Measurements from ENCODE around the gene TAF11L4. TPM values are rescaled to one million over a fixed set of nuclear protein-coding genes. Genes with fewer than 3 reads are reported as not detected.
"Not testable (repeated sequence)": the region's sequence is repeated elsewhere in the genome, so short reads cannot be mapped to it uniquely, and the experiment has no call there.

The TAF11L4 gene
- total and polyA plus RNA-seq, 4 donors, result not detected

- DNase-seq (no peak), ATAC-seq (ENCODE audit: insufficient read depth, low FRiP score) (no peak)
- Histone ChIP-seq H3K4me1 (ENCODE audit: control insufficient read depth in 5 of 5, insufficient read depth in 5 of 5, low read length in 5 of 5) (no peaks in the 10 kb centered on the region), H3K9ac (ENCODE audit: insufficient read depth in 1 of 2, low read length in 2 of 2) (no peak overlapping the region), H3K27me3 (ENCODE audit: control insufficient read depth in 3 of 3, insufficient read depth in 3 of 3, low read length in 2 of 3) (no peaks in the 10 kb centered on the region), H3K4me3 (no peak overlapping the region), H3K27ac (ENCODE audit: low read depth in 1 of 2, low read length in 1 of 2) (no peak overlapping the region), H3K36me3 (ENCODE audit: control insufficient read depth in 4 of 4, insufficient read depth in 4 of 4, low read length in 4 of 4) (no peaks in the 10 kb centered on the region), H3K9me3 (ENCODE audit: control insufficient read depth in 4 of 4, insufficient read depth in 3 of 4, low read length in 3 of 4) (peaks cover 0 to 7% (median 0%) of the 10 kb centered on the region in 4 donors)
- 89 to 93% methylated on average over 3 of the region's 3 CpGs for WGBS, 2 donors
- TF ChIP-seq, protein P1, sequence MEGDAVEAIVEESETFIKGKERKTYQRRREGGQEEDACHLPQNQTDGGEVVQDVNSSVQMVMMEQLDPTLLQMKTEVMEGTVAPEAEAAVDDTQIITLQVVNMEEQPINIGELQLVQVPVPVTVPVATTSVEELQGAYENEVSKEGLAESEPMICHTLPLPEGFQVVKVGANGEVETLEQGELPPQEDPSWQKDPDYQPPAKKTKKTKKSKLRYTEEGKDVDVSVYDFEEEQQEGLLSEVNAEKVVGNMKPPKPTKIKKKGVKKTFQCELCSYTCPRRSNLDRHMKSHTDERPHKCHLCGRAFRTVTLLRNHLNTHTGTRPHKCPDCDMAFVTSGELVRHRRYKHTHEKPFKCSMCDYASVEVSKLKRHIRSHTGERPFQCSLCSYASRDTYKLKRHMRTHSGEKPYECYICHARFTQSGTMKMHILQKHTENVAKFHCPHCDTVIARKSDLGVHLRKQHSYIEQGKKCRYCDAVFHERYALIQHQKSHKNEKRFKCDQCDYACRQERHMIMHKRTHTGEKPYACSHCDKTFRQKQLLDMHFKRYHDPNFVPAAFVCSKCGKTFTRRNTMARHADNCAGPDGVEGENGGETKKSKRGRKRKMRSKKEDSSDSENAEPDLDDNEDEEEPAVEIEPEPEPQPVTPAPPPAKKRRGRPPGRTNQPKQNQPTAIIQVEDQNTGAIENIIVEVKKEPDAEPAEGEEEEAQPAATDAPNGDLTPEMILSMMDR (IDR thresholded peaks at IDR 0.05; ENCODE audit: control extremely low read depth, extremely low read depth), result no peak
These were observed 28.8 kb upstream of the TAF11L4 start for GRCh38 chr5:17492770-17493169.

DNA sequence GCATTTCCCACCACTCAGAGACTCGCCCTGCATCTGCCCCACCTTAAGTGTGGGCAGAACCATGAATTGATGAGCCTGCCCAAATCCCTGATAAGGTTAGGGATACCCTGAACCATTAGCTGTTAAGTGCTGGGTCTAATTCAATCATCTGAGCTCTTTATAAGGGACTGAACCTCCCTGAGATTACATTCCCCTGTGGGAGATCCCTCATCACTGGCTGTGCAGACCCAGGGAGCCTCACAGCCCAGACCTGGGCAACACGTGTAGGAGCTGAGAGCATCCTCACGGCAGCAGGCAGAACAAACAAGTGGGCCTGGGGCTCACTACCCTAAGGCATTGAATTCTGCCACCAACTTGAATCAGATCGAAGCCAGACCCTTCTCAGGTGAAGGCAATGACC, 24.2 kb upstream of the TAF11L4 start:
- Histone ChIP-seq H3K9ac (ENCODE audit: insufficient read depth in 1 of 2, low read length in 2 of 2) (no peak overlapping the region), H3K36me3 (ENCODE audit: control insufficient read depth in 4 of 4, insufficient read depth in 4 of 4, low read length in 4 of 4) (no peaks in the 10 kb centered on the region), H3K27me3 (ENCODE audit: control insufficient read depth in 3 of 3, insufficient read depth in 3 of 3, low read length in 2 of 3) (no peaks in the 10 kb centered on the region), H3K4me3 (no peak overlapping the region), H3K27ac (ENCODE audit: low read depth in 1 of 2, low read length in 1 of 2) (no peak overlapping the region), H3K4me1 (ENCODE audit: control insufficient read depth in 5 of 5, insufficient read depth in 5 of 5, low read length in 5 of 5) (no peaks in the 10 kb centered on the region), H3K9me3 (ENCODE audit: control insufficient read depth in 4 of 4, insufficient read depth in 3 of 4, low read length in 3 of 4) (peaks cover 0 to 5% (median 0%) of the 10 kb centered on the region in 4 donors)
- DNase-seq (no peak), ATAC-seq (ENCODE audit: insufficient read depth, low FRiP score) (no peak)
- WGBS, 2 donors, result 68 to 87% methylated on average over 4 of the region's 4 CpGs
- TF ChIP-seq, protein P1 (IDR thresholded peaks at IDR 0.05; ENCODE audit: control extremely low read depth, extremely low read depth), result no peak

DNA sequence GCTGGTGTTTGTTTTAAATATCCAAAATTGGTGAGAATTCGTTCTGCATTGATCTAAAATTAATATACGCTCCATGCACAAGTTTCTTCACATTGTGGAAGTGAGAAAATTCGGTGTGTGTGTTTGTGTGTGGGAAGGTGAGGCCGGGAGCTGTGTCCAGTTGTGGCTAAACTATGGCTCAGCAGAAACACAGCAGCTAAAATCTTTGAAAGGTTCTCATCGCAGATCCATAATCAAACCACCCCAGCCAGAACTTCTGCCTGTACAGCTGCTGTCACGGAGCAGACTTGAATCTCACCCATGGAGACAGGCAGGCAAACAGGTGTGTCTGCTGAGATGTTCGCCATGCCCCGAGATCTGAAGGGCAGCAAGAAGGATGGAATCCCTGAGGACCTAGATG, 23.7 kb upstream of the TAF11L4 start, which contains the start of gene TAF11L2:
TAF11L2 (plus strand) TSS at position 301 of the 400 bp plus-strand sequence.
- WGBS, 2 donors, result 91 to 92% methylated on average over 8 of the region's 8 CpGs
- H3K27ac ChIP-seq (ENCODE audit: low read depth in 1 of 2, low read length in 1 of 2); H3K27me3 ChIP-seq (ENCODE audit: control insufficient read depth in 3 of 3, insufficient read depth in 3 of 3, low read length in 2 of 3); H3K4me3 ChIP-seq; H3K36me3 ChIP-seq (ENCODE audit: control insufficient read depth in 4 of 4, insufficient read depth in 4 of 4, low read length in 4 of 4); H3K4me1 ChIP-seq (ENCODE audit: control insufficient read depth in 5 of 5, insufficient read depth in 5 of 5, low read length in 5 of 5); DNase-seq; H3K9me3 ChIP-seq (ENCODE audit: control insufficient read depth in 4 of 4, insufficient read depth in 3 of 4, low read length in 3 of 4); ATAC-seq (ENCODE audit: insufficient read depth, low FRiP score); H3K9ac ChIP-seq (ENCODE audit: insufficient read depth in 1 of 2, low read length in 2 of 2): not testable (repeated sequence)

GRCh38 chr5:17511775-17512325, 9.8 kb upstream of the TAF11L4 start:
- TF ChIP-seq, protein P1 (IDR thresholded peaks at IDR 0.05; ENCODE audit: control extremely low read depth, extremely low read depth), result no peak
- 92 to 93% methylated on average over 17 of the region's 17 CpGs for WGBS, 2 donors
- ATAC-seq (ENCODE audit: insufficient read depth, low FRiP score) (no peak), DNase-seq (no peak)
- H3K4me1 ChIP-seq (ENCODE audit: control insufficient read depth in 5 of 5, insufficient read depth in 5 of 5, low read length in 5 of 5), result no peaks in the 10 kb centered on the region
- H3K4me3 ChIP-seq, result no peak overlapping the region
- no peak overlapping the region for H3K27ac ChIP-seq (ENCODE audit: low read depth in 1 of 2, low read length in 1 of 2)
- no peaks in the 10 kb centered on the region for H3K27me3 ChIP-seq (ENCODE audit: control insufficient read depth in 3 of 3, insufficient read depth in 3 of 3, low read length in 2 of 3)
- H3K9ac ChIP-seq (ENCODE audit: insufficient read depth in 1 of 2, low read length in 2 of 2), result no peak overlapping the region
- H3K9me3 ChIP-seq (ENCODE audit: control insufficient read depth in 4 of 4, insufficient read depth in 3 of 4, low read length in 3 of 4), result no peaks in the 10 kb centered on the region
- H3K36me3 ChIP-seq (ENCODE audit: control insufficient read depth in 4 of 4, insufficient read depth in 4 of 4, low read length in 4 of 4), result no peaks in the 10 kb centered on the region

- not testable (repeated sequence) for DNase-seq
- WGBS, 2 donors, result 84 to 86% methylated on average over 8 to 9 of the region's 12 CpGs
These were observed 4.1 kb upstream of the TAF11L4 start for GRCh38 chr5:17517526-17517925.

DNA sequence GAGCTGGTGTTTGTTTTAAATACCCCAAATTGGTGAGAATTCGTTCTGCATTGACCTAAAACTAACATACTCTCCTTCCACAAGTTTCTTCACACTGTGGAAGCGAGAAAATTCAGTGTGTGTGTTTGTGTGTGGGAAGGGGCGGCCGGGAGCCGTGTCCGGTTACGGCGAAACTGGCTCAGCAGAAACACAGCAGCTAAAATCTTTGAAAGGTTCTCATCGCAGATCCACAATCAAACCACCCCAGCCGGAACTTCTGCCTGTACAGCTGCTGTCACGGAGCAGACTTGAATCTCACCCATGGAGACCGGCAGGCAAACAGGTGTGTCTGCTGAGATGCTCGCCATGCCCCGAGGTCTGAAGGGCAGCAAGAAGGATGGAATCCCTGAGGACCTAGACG, 3.5 kb upstream of the TAF11L4 start, which contains the start of gene TAF11L3:
TAF11L3 (plus strand) TSS at position 301 of the 400 bp plus-strand sequence.
- not testable (repeated sequence) for H3K36me3 ChIP-seq (ENCODE audit: control insufficient read depth in 4 of 4, insufficient read depth in 4 of 4, low read length in 4 of 4); H3K4me3 ChIP-seq; ATAC-seq (ENCODE audit: insufficient read depth, low FRiP score); H3K9me3 ChIP-seq (ENCODE audit: control insufficient read depth in 4 of 4, insufficient read depth in 3 of 4, low read length in 3 of 4); H3K27ac ChIP-seq (ENCODE audit: low read depth in 1 of 2, low read length in 1 of 2); DNase-seq; H3K4me1 ChIP-seq (ENCODE audit: control insufficient read depth in 5 of 5, insufficient read depth in 5 of 5, low read length in 5 of 5); H3K27me3 ChIP-seq (ENCODE audit: control insufficient read depth in 3 of 3, insufficient read depth in 3 of 3, low read length in 2 of 3); H3K9ac ChIP-seq (ENCODE audit: insufficient read depth in 1 of 2, low read length in 2 of 2)
- WGBS, 2 donors, result no CpG with 5 or more reads among the region's 15 CpGs

More at GRCh38 chr5:17517526-17517925, 4.1 kb upstream of the TAF11L4 start:
- H3K27me3 ChIP-seq (ENCODE audit: control insufficient read depth in 3 of 3, insufficient read depth in 3 of 3, low read length in 2 of 3); H3K9me3 ChIP-seq (ENCODE audit: control insufficient read depth in 4 of 4, insufficient read depth in 3 of 4, low read length in 3 of 4); ATAC-seq (ENCODE audit: insufficient read depth, low FRiP score); H3K27ac ChIP-seq (ENCODE audit: low read depth in 1 of 2, low read length in 1 of 2); H3K36me3 ChIP-seq (ENCODE audit: control insufficient read depth in 4 of 4, insufficient read depth in 4 of 4, low read length in 4 of 4); H3K4me3 ChIP-seq; H3K4me1 ChIP-seq (ENCODE audit: control insufficient read depth in 5 of 5, insufficient read depth in 5 of 5, low read length in 5 of 5); H3K9ac ChIP-seq (ENCODE audit: insufficient read depth in 1 of 2, low read length in 2 of 2): not testable (repeated sequence)

All from lung (tissue), 12 donors.